Pons (tissue), 1 donor: ENCODE measurements around the gene RPL35.

Source experiments
- DNase-seq: peaks from one replicate; pipeline ENCODE4 v3.0.0-alpha.2; 2016; ENCODE audit warnings: low spot score

RPL35 gene

GRCh38 chr9:124875501-124875900 is 13.7 kb upstream of the RPL35 start:
- DNase-seq, result no peak

GRCh38 chr9:124873664-124874063 is 11.9 kb upstream of the RPL35 start:
- DNase-seq, result no peak

GRCh38 chr9:124871156-124871561 is 9.4 kb upstream of the RPL35 start:
- DNase-seq, result no peak

GRCh38 chr9:124870723-124871122 is 9.0 kb upstream of the RPL35 start:
- DNase-seq, result no peak

- no peak for DNase-seq
These were observed 8.3 kb upstream of the RPL35 start for GRCh38 chr9:124869986-124870560.

- no peak for DNase-seq
These were observed 7.8 kb upstream of the RPL35 start for GRCh38 chr9:124869466-124869985.

- DNase-seq, result peak; percentile 78
These were observed 7.0 kb upstream of the RPL35 start for GRCh38 chr9:124868511-124869465.

GRCh38 chr9:124863371-124863871 is 1.7 kb upstream of the RPL35 start:
- DNase-seq, result no peak

GRCh38 chr9:124860582-124861341 is 995 bp downstream of the RPL35 start:
- no peak for DNase-seq

- DNase-seq, result no peak
These were observed 1.8 kb downstream of the RPL35 start for GRCh38 chr9:124859803-124860581.

GRCh38 chr9:124858330-124859046 is 3.3 kb downstream of the RPL35 start:
- no peak for DNase-seq

GRCh38 chr9:124857533-124858162 is 4.1 kb downstream of the RPL35 start:
- DNase-seq, result no peak

- DNase-seq, result no peak
These were observed 5.6 kb downstream of the RPL35 start for GRCh38 chr9:124855944-124856765.

GRCh38 chr9:124855566-124855943 is 6.2 kb downstream of the RPL35 start:
- no peak for DNase-seq

- DNase-seq, result no peak
These were observed 6.9 kb downstream of the RPL35 start for GRCh38 chr9:124854822-124855221.

- no peak for DNase-seq
These were observed 7.6 kb downstream of the RPL35 start for GRCh38 chr9:124854161-124854560.

- DNase-seq, result no peak
These were observed 8.1 kb downstream of the RPL35 start for GRCh38 chr9:124853605-124854143.

GRCh38 chr9:124852829-124853531 is 8.8 kb downstream of the RPL35 start, which contains the start of gene WDR38:
Gene WDR38 (plus strand): TSS chr9:124853460. CDS start chr9:124853532, 72 bp downstream.
- DNase-seq, result peak; percentile 42
